ENCODE measurements around the gene GAL3ST2.
"Not testable (repeated sequence)": the region's sequence is repeated elsewhere in the genome, so short reads cannot be mapped to it uniquely, and the experiment has no call there.

GAL3ST2 gene

DNA sequence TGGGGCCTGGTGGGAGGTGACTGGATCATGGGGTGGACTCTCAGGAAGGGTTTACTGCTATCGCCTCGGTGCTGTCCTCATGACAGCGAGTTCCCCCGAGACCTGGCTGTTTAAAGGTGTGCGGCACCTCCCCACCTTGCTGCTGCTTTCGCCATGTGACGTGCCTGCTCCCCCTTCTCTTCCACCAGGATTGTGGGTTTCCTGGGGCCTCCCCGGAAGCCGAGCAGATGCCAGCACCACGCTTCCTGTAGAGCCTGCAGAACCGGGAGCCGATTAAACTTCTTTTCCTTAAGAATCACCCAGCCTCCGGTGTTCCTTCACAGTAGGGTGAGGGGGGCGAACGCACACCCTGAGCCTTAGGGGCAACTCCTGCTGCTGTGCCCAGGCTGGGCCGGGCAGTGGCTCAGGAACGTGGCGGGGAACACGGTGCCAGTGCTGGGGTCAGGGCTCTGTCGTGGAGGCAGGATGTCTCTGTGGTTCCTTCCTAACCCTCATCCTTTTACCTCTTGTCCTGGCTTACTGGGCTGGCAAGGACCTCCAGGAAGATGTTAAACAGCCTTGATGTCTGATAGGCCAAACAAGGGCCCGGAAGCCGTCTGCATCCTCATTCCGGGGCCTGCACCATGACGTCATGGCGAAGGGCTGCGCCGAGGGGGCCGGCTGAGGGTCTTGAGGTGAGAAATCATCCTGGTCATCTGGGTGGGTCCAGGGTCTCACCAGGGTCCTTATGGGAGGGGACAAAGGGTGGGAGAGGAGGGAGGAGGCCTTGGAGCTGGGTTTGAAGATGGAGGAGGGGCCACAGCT is 45.0 kb downstream of the GAL3ST2 start:
- Histone ChIP-seq H3K27ac (ENCODE audit: insufficient read depth, low read length, poor library complexity, severe bottlenecking) (no peak overlapping the region), H3K36me3 (ENCODE audit: control insufficient read depth, insufficient read depth, low read length) (no peaks in the 10 kb centered on the region), H3K4me1 (ENCODE audit: control insufficient read depth, insufficient read depth, low read length, poor library complexity, severe bottlenecking) (peaks cover 13% of the 10 kb centered on the region), H3K4me3 (ENCODE audit: insufficient read depth, low read depth, low read length, poor library complexity, severe bottlenecking) (no peak overlapping the region), H3K9me3 (ENCODE audit: control insufficient read depth, low read length) (no peaks in the 10 kb centered on the region), H3K27me3 (replicated peaks; ENCODE audit: control insufficient read depth, insufficient read depth, low read length, poor library complexity, severe bottlenecking) (no peaks in the 10 kb centered on the region)
- DNase-seq = no peak

DNA sequence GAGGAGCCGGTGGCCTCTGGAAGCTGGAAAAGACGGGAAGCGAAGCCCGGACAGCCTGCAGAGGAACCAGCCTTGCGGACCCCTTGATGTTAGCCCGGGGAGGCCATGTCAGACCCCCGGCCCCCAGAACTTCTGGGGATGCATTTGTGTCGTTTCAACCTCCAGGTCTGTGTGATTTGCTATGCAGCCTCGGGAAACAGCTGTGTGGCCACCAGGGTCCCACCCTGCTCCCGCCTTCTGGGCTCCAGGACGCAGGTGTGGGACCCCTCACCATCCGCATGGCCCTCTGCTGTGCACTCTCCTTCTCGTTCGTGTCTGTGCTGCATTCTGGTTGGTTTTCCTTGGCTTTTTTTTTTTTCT is 45.6 kb downstream of the GAL3ST2 start:
- Histone ChIP-seq H3K27me3 (replicated peaks; ENCODE audit: control insufficient read depth, insufficient read depth, low read length, poor library complexity, severe bottlenecking) (no peaks in the 10 kb centered on the region), H3K36me3 (ENCODE audit: control insufficient read depth, insufficient read depth, low read length) (no peaks in the 10 kb centered on the region), H3K4me3 (ENCODE audit: insufficient read depth, low read depth, low read length, poor library complexity, severe bottlenecking) (no peak overlapping the region), H3K27ac (ENCODE audit: insufficient read depth, low read length, poor library complexity, severe bottlenecking) (no peak overlapping the region), H3K4me1 (ENCODE audit: control insufficient read depth, insufficient read depth, low read length, poor library complexity, severe bottlenecking) (peaks cover 12% of the 10 kb centered on the region), H3K9me3 (ENCODE audit: control insufficient read depth, low read length) (no peaks in the 10 kb centered on the region)
- no peak for DNase-seq

DNA sequence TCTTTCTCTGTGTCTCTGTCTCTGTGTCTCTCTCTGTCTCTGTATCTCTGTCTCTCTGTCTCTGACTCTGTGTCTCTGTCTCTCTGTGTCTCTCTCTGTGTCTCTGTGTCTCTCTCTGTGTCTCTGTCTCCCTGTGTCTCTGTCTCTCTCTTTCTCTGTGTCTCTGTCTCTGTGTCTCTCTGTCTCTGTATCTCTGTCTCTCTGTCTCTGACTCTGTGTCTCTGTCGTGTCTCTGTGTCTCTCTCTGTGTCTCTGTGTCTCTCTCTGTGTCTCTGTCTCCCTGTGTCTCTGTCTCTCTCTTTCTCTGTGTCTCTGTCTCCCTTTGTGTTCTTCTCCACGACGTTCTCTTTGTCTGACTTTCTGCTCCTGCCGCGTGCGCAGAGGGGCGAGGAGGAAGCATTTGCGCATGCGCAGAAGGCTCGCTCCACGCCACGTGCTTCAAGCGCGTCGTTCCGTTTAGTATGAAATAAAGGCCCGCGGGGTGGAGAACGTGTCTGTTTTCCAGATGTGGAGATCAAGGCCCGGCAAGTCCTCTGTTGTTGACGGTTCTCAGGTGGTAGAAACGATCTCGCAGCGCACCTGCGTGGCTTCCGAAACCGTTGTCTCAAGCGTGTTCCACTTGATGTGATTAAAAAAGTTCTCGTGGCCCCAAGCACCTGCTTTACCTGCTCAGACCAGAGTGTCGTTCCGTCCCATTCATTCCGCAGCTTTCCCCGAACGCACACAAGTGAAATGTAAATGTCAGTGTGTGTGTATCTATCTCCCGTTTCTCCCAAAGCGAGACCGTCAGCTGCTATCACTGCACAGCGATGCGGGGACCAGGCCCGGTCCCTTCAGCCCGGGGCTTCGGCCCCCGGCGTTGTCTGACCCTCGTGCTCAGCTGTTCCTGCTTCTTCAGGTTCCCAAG is 47.2 kb downstream of the GAL3ST2 start:
- not testable (repeated sequence) for H3K27me3 ChIP-seq (replicated peaks; ENCODE audit: control insufficient read depth, insufficient read depth, low read length, poor library complexity, severe bottlenecking); H3K27ac ChIP-seq (ENCODE audit: insufficient read depth, low read length, poor library complexity, severe bottlenecking); H3K4me3 ChIP-seq (ENCODE audit: insufficient read depth, low read depth, low read length, poor library complexity, severe bottlenecking); H3K9me3 ChIP-seq (ENCODE audit: control insufficient read depth, low read length); H3K36me3 ChIP-seq (ENCODE audit: control insufficient read depth, insufficient read depth, low read length); H3K4me1 ChIP-seq (ENCODE audit: control insufficient read depth, insufficient read depth, low read length, poor library complexity, severe bottlenecking); DNase-seq

DNA sequence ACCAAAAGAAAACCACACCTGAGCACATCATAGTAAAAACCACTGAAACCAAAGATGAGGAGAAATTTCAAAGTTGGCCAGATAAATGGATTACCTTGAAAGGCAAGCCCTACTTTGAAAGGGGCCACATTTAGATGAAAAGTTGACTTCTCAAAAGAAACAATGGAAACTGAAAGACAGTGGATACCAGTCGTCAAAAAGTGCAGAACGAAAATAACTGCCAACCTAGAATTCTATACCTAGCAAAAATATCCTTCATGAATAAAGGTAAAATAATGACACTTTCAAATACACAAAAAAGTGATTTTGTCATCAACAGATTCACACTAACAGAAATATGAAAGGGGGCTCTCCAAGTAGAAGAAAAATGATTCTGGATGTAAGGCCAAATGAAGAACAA is 50.8 kb downstream of the GAL3ST2 start:
- Histone ChIP-seq H3K4me1 (ENCODE audit: control insufficient read depth, insufficient read depth, low read length, poor library complexity, severe bottlenecking) (no peaks in the 10 kb centered on the region), H3K9me3 (ENCODE audit: control insufficient read depth, low read length) (no peaks in the 10 kb centered on the region), H3K4me3 (ENCODE audit: insufficient read depth, low read depth, low read length, poor library complexity, severe bottlenecking) (no peak overlapping the region), H3K27ac (ENCODE audit: insufficient read depth, low read length, poor library complexity, severe bottlenecking) (no peak overlapping the region), H3K27me3 (replicated peaks; ENCODE audit: control insufficient read depth, insufficient read depth, low read length, poor library complexity, severe bottlenecking) (no peaks in the 10 kb centered on the region), H3K36me3 (ENCODE audit: control insufficient read depth, insufficient read depth, low read length) (no peaks in the 10 kb centered on the region)
- no peak for DNase-seq

DNA sequence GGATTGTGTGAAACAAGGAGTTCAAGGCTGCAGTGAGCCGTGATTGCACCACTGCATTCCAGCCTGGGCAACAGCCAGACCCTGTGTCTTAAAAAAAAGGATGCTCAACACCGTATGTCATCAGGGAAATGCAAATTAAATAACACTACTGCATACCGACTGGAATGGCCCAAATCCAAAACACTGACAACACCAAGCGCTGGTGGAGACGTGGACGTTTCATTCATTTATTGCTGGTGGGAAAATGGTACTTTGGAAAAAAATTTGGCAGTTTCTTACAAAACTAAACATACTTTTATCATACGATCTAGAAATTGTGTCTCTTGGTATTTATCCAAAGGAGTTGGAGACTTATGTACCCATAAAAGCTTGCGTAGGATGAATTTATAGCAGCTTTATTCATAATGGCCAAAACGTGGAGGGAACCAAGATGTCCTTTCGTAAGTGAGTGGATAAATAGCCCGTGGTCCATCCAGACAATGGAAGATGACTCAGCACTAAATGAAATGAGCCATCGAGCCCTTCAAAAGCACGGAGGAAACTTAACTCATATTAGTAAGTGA is 56.6 kb downstream of the GAL3ST2 start:
- H3K36me3 ChIP-seq (ENCODE audit: control insufficient read depth, insufficient read depth, low read length) = no peaks in the 10 kb centered on the region
- no peaks in the 10 kb centered on the region for H3K4me1 ChIP-seq (ENCODE audit: control insufficient read depth, insufficient read depth, low read length, poor library complexity, severe bottlenecking)
- no peaks in the 10 kb centered on the region for H3K27me3 ChIP-seq (replicated peaks; ENCODE audit: control insufficient read depth, insufficient read depth, low read length, poor library complexity, severe bottlenecking)
- no peak for DNase-seq
- no peak overlapping the region for H3K27ac ChIP-seq (ENCODE audit: insufficient read depth, low read length, poor library complexity, severe bottlenecking)
- H3K9me3 ChIP-seq (ENCODE audit: control insufficient read depth, low read length) = no peaks in the 10 kb centered on the region
- H3K4me3 ChIP-seq (ENCODE audit: insufficient read depth, low read depth, low read length, poor library complexity, severe bottlenecking) = no peak overlapping the region

DNA sequence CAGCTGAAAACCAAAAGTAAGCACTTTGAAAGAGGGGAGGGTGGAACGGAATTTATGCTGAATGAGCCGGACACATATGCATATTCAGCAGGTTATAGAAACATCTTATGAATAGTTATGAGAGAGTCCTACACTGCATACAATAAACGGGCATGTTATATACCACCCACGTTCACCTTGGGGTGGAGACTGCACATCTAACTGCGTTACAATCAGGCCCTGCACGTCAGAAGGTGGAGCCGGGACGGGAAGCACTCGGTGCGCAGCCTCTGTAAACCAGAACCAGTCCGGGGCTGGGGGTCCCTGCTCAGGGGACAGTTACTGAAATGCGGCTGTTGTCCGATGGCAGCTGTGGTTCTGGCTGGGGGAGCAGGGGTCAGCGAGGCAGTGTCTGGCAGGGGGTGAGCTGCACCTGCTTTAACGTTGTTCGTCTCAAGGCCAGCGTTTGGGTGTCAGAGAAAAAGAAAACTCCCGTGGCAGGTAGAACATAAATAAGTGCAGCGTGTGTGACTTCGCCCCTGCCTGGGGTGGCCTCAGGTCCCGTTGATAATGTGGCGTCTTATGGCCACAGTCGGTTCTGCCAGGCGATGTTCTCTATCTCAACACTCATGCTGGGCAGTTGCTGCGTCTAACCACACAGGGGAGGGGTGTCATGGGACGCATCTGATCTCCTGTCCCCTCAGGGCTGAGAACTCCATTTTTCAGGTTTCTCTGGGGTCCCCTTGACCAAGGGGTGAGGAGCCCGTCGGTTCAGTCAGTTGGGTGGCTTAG is 57.3 kb downstream of the GAL3ST2 start:
- not testable (repeated sequence) for H3K27ac ChIP-seq (ENCODE audit: insufficient read depth, low read length, poor library complexity, severe bottlenecking); H3K36me3 ChIP-seq (ENCODE audit: control insufficient read depth, insufficient read depth, low read length)

DNA sequence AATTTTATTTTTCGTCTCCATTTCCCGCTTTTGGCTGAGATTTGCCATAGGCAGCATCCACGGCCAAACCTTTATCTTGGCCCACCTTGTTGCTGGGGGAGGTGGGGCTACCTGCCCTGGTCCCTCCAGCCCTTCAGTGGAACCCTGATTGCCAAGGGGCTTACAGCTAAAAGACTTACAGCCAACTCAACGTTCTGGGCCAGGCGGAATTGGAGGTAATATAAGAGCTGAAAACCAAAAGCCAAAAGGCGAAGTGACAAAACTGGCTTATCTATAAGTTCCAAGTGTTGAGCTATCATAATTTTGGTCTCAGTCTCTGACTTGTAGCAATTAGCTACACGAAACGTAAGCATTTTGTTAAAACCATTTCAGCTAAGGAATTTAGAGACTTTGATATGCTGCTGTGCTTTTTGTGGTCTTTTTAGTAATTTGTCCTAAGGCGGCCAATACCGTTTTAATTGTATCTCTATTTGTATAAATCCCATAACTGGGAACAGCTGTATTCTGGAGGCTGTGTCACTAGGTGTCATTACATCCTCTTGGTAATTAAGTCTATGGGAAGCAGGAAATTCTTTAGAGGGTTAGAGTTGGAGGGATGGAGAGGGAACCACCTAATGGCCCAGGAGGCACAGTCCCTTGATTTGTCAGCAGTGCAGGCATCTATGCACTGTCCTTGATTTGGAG is 58.0 kb downstream of the GAL3ST2 start:
- DNase-seq = no peak
- Histone ChIP-seq H3K27me3 (replicated peaks; ENCODE audit: control insufficient read depth, insufficient read depth, low read length, poor library complexity, severe bottlenecking) (no peaks in the 10 kb centered on the region), H3K4me3 (ENCODE audit: insufficient read depth, low read depth, low read length, poor library complexity, severe bottlenecking) (no peak overlapping the region), H3K27ac (ENCODE audit: insufficient read depth, low read length, poor library complexity, severe bottlenecking) (no peak overlapping the region), H3K36me3 (ENCODE audit: control insufficient read depth, insufficient read depth, low read length) (no peaks in the 10 kb centered on the region), H3K4me1 (ENCODE audit: control insufficient read depth, insufficient read depth, low read length, poor library complexity, severe bottlenecking) (no peaks in the 10 kb centered on the region), H3K9me3 (ENCODE audit: control insufficient read depth, low read length) (no peaks in the 10 kb centered on the region)

More for the DNA sequence above, 57.3 kb downstream of the GAL3ST2 start:
- not testable (repeated sequence) for H3K4me1 ChIP-seq (ENCODE audit: control insufficient read depth, insufficient read depth, low read length, poor library complexity, severe bottlenecking); H3K4me3 ChIP-seq (ENCODE audit: insufficient read depth, low read depth, low read length, poor library complexity, severe bottlenecking); H3K9me3 ChIP-seq (ENCODE audit: control insufficient read depth, low read length); DNase-seq; H3K27me3 ChIP-seq (replicated peaks; ENCODE audit: control insufficient read depth, insufficient read depth, low read length, poor library complexity, severe bottlenecking)

DNA sequence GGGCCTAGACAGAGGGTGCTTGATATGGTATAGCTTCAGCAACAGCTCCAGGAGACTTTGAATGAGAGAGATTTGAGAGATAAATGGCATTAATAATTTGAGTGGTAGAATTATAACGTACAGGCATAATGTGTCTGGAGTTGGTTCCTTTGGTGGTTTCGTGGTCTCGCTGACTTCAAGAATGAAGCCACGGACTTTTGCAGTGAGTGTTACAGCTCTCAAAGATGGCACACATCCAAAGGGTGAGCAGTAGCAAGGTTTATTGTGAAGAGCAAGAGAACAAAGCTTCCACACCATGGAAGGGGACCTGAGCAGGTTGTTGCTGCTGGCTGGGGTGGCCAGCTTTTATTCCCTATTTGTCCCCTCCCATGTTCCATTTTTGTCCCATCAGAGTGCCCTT is 59.0 kb downstream of the GAL3ST2 start:
- Histone ChIP-seq H3K9me3 (ENCODE audit: control insufficient read depth, low read length) (no peaks in the 10 kb centered on the region), H3K27me3 (replicated peaks; ENCODE audit: control insufficient read depth, insufficient read depth, low read length, poor library complexity, severe bottlenecking) (no peaks in the 10 kb centered on the region), H3K36me3 (ENCODE audit: control insufficient read depth, insufficient read depth, low read length) (no peaks in the 10 kb centered on the region), H3K4me3 (ENCODE audit: insufficient read depth, low read depth, low read length, poor library complexity, severe bottlenecking) (no peak overlapping the region), H3K4me1 (ENCODE audit: control insufficient read depth, insufficient read depth, low read length, poor library complexity, severe bottlenecking) (no peaks in the 10 kb centered on the region), H3K27ac (ENCODE audit: insufficient read depth, low read length, poor library complexity, severe bottlenecking) (no peak overlapping the region)
- DNase-seq = no peak

DNA sequence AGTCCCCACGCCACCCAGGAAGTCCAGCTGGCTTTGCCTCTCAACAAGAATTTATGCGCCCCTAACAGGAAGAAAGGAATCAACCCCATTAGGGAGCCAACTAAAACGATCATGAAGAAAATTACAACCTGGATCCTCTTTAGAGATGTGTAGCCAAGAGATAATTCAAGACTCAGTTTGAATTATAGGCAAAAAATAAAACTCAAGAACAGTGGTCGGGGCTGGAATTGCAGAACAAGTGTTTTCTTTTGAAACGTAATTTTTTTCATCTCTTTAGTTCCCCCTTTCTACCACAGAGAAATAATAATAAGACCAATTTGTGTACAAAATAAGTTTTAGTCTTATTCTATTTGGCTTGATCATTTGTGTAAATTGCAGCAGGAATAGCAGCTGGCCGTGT is 59.7 kb downstream of the GAL3ST2 start:
- no peak overlapping the region for H3K4me3 ChIP-seq (ENCODE audit: insufficient read depth, low read depth, low read length, poor library complexity, severe bottlenecking)
- no peaks in the 10 kb centered on the region for H3K27me3 ChIP-seq (replicated peaks; ENCODE audit: control insufficient read depth, insufficient read depth, low read length, poor library complexity, severe bottlenecking)
- no peaks in the 10 kb centered on the region for H3K9me3 ChIP-seq (ENCODE audit: control insufficient read depth, low read length)
- H3K27ac ChIP-seq (ENCODE audit: insufficient read depth, low read length, poor library complexity, severe bottlenecking) = no peak overlapping the region
- no peaks in the 10 kb centered on the region for H3K4me1 ChIP-seq (ENCODE audit: control insufficient read depth, insufficient read depth, low read length, poor library complexity, severe bottlenecking)
- no peaks in the 10 kb centered on the region for H3K36me3 ChIP-seq (ENCODE audit: control insufficient read depth, insufficient read depth, low read length)
- no peak for DNase-seq

All from effector memory CD4-positive, alpha-beta T cell (primary cell).